Measurements from ENCODE around the gene ARFGAP2.

The ARFGAP2 gene

GRCh38 chr11:47187723-47188122 is 11.0 kb upstream of the ARFGAP2 start:
- DNase-seq (ENCODE audit: low spot score), result no peak

GRCh38 chr11:47186700-47187695 is 10.3 kb upstream of the ARFGAP2 start:
- DNase-seq (ENCODE audit: low spot score), result peak; percentile 29

GRCh38 chr11:47186076-47186699 is 9.5 kb upstream of the ARFGAP2 start, which contains the start of gene PACSIN3:
Gene PACSIN3, minus strand, starts transcription at chr11:47186434. Its CDS starts 3,707 bp downstream, at chr11:47182727.
- peak; percentile 13 for DNase-seq (ENCODE audit: low spot score)

- no peak for DNase-seq (ENCODE audit: low spot score)
These were observed 8.8 kb upstream of the ARFGAP2 start for GRCh38 chr11:47185305-47186075.

GRCh38 chr11:47184711-47185304 is 8.1 kb upstream of the ARFGAP2 start:
- DNase-seq (ENCODE audit: low spot score), result no peak

- no peak for DNase-seq (ENCODE audit: low spot score)
These were observed 7.3 kb upstream of the ARFGAP2 start for GRCh38 chr11:47183969-47184368.

- no peak for DNase-seq (ENCODE audit: low spot score)
These were observed 6.6 kb upstream of the ARFGAP2 start for GRCh38 chr11:47183031-47183856.

GRCh38 chr11:47182380-47182779 is 5.7 kb upstream of the ARFGAP2 start:
- no peak for DNase-seq (ENCODE audit: low spot score)

GRCh38 chr11:47181271-47181670 is 4.6 kb upstream of the ARFGAP2 start:
- DNase-seq (ENCODE audit: low spot score), result no peak

GRCh38 chr11:47180006-47180787 is 3.5 kb upstream of the ARFGAP2 start:
- no peak for DNase-seq (ENCODE audit: low spot score)

GRCh38 chr11:47179655-47179991 is 2.9 kb upstream of the ARFGAP2 start:
- DNase-seq (ENCODE audit: low spot score), result peak; percentile 60

GRCh38 chr11:47178737-47179654 is 2.3 kb upstream of the ARFGAP2 start:
- no peak for DNase-seq (ENCODE audit: low spot score)

GRCh38 chr11:47178316-47178715 is 1.6 kb upstream of the ARFGAP2 start:
- no peak for DNase-seq (ENCODE audit: low spot score)

DNA sequence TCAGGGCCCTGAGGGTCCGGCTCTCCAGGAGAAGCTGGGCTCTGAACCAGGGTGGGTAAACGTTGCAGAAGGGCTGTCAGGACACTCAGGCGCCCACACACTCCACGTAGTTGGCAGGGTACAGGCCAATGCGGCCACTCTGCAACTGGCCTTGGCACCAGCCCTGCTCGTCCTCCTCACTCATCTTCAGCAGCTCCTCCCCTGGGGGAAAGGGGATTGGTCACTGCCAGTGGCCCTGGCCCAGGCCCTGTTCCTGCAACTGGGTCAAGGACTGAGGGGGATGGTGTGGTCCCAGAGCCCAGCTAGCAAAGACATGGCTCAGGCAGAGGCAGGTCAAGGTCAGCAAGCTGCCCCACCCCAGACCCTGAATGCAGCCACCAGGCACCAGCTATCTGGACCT is 1.2 kb upstream of the ARFGAP2 start:
- no peak for DNase-seq (ENCODE audit: low spot score)

DNA sequence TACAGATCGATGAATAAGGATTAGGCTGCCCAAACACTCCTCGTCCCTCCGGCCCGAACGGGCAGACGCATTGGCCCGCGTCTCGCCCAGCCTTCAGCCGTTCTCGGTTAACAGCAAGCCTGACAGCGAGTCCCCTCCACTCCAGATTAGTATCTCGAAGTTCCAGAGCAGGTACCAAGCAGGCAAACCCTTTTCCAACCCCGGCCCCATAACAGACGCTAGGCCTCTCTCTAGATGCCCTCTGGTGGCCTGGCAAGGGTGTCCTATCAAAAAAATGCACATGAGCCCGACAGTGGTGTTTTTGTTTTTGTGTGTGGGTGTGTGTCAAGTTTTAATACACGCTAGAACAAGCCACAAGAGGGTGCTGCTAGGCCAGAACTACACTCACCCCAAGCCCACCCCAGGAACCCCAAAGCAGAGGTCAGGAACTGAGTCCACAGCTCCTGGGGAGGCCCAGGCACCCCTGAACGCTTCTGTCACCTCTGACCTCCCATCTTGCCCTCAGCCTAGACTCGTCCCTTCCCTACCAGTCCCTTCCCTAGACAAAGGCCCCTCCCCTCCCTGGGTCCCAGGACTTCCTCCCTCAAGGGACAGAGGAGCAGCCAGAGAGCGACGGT is 658 bp upstream of the ARFGAP2 start:
- DNase-seq (ENCODE audit: low spot score), result peak; percentile 81

- DNase-seq (ENCODE audit: low spot score), result no peak
These were observed 842 bp downstream of the ARFGAP2 start for GRCh38 chr11:47175746-47176327.

DNA sequence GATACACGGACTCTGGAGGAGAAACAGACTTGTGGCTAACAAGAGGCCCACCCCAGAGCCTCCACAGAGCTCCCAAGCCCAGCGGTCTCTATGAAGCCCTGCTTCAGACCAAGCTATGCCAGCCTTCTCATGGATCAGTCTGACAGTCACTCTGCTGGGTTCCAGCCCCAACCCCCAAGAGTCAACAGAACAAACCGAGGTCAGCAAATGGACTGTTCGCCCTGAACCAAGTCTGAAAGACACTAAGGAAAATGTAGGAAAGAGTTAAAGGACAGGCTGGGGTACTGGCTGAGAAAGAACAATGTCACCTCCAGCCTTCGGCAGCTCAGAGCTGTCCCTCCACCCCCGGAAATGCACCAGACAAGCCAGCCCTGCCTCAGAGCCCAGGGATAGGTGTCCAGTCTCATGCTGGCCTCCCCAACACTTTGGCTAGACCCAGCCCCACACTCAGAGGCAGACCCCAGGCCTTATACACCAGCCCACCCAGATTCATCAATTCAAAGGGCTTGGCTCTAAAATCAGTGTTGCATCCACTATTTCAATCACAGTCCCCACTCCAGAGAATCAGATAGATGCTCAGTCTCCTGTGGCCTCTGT is 3.8 kb downstream of the ARFGAP2 start:
- no peak for DNase-seq (ENCODE audit: low spot score)

- no peak for DNase-seq (ENCODE audit: low spot score)
These were observed 4.8 kb downstream of the ARFGAP2 start for GRCh38 chr11:47171856-47172255.

Measured in activated CD4-positive, alpha-beta T cell treated with anti-CD3 and anti-CD28 coated beads, Interleukin-2, Interleukin-4, amounts not matched to agents 100 ng/mL and 50 ng/mL, durations not matched to agents 16 hours and 8 hours (primary cell).